ENCODE data around the gene SULT1C4.

SULT1C4 gene

DNA sequence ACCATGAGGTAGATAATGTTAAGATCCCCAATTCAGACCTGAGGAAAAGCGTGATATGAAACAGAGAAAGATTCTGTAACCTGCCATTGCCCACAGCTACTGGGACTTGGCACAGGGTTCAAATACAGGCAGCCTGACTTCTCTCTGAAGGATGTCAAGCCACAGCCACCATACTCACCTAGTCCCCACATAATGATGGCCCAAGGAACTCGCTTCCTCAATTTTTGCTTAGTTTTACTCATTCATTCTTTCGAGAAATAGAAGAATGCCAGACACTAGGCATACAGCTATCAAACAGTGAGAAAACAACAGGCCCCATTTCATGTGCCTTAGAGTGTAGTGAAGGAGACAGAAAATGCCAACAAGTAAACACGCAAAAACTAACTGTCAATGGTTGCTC, 980 bp upstream of the SULT1C4 start:
- no peak for DNase-seq

DNA sequence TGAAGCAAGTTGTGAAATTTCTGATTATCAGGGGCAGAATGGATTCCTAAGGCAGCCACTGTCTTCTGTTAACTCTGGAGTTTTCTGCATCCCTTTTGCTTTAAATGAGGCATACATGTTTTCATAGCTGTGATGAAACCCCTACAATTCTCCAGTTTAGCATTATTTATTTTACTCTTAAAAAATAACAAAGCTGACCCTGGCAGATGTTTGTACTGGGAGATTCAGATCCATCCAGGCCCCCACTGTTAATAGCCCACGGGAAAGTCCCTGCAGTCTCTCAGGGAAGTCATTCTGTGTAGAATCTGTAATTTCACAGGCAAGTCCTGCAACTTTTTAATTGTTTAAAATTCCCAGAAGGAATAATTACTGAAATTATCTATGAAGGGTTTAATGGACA, 353 bp upstream of the SULT1C4 start:
- DNase-seq = no peak

- DNase-seq = no peak
These were observed 1.1 kb downstream of the SULT1C4 start for GRCh38 chr2:108378851-108379250.

DNA sequence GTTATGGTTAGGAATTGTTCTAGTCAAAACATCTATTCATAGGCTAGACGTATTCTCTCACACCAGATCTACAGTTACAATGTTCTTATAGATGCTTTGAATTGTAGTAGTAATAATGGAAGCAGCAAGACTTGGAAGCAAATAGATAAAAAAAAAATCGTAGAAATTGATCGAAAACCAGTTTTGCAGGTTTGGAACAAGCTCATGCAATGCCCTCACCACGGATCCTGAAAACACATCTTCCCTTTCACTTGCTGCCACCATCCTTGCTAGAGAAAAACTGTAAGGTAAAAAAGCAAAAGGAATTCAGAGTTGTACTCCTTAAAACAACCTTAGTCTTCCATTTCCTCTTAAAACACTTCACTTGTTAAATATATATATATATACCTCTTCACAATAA, 4.4 kb downstream of the SULT1C4 start:
- DNase-seq = no peak

GRCh38 chr2:108383146-108383830, 5.5 kb downstream of the SULT1C4 start:
- no peak for DNase-seq

GRCh38 chr2:108384662-108385393, 7.1 kb downstream of the SULT1C4 start:
- DNase-seq = no peak

DNA sequence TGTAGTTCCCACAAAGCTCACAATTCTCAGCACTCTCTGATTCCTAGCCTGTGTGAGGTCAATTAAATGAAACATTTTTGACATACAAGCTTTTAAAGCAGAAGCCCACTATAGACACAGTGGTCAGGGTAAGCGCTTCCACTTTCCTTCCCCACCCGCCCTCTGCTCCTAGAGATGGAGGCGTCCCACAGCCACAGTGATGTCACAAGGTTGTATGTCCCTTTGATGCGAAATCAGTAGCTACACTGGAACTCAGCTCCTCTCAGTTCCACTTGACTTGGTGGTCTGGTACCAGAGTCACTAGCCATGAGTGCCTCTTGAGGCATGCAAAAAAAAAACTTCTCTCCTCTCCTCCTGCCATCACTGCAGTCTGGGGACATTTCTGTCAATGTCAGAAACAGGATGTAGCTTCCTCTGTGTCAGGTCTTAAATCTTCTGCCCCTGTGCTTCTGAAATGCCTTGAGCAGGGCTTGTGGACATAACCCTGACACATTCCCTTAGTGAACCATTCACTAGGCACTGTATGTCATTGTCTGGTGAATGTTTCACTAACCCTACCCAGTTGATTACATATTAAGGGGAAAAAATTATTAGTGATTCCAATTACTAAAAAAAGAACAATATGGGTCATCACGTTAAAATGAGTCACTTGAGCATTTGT, 7.8 kb downstream of the SULT1C4 start:
- no peak for DNase-seq

- DNase-seq = no peak
These were observed 10.3 kb downstream of the SULT1C4 start for GRCh38 chr2:108388045-108388444.

- no peak for DNase-seq
These were observed 12.6 kb downstream of the SULT1C4 start for GRCh38 chr2:108390340-108390739.

GRCh38 chr2:108392029-108392428, 14.3 kb downstream of the SULT1C4 start:
- DNase-seq = no peak

- DNase-seq = no peak
These were observed 15.4 kb downstream of the SULT1C4 start for GRCh38 chr2:108393197-108393596.

GRCh38 chr2:108395155-108395554, 17.4 kb downstream of the SULT1C4 start:
- no peak for DNase-seq

GRCh38 chr2:108396845-108397244, 19.1 kb downstream of the SULT1C4 start:
- no peak for DNase-seq

- no peak for DNase-seq
These were observed 21.7 kb downstream of the SULT1C4 start for GRCh38 chr2:108399479-108399878.

GRCh38 chr2:108401800-108402199, 24.0 kb downstream of the SULT1C4 start:
- no peak for DNase-seq

DNA sequence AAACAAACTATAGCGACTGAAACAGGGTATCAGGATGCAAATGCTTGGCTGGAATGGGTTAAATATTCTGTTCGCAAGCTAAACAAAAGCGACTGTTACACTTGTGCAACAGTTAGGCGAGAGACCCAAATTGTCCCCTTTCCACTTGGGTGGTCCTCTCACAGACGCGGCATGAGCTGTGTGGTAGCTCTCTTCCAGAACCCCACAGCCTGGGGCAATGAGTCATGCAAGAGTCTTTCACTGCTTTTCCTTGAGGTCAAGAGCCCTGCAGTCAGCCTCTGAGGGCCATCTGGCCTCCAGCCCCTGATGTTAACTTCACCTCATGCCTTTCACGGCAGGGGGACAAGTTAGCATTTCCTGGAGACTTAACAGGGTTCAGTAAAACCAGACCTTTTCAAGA, 25.7 kb downstream of the SULT1C4 start:
- DNase-seq = no peak

GRCh38 chr2:108404784-108405397, 27.1 kb downstream of the SULT1C4 start:
- DNase-seq = no peak

DNA sequence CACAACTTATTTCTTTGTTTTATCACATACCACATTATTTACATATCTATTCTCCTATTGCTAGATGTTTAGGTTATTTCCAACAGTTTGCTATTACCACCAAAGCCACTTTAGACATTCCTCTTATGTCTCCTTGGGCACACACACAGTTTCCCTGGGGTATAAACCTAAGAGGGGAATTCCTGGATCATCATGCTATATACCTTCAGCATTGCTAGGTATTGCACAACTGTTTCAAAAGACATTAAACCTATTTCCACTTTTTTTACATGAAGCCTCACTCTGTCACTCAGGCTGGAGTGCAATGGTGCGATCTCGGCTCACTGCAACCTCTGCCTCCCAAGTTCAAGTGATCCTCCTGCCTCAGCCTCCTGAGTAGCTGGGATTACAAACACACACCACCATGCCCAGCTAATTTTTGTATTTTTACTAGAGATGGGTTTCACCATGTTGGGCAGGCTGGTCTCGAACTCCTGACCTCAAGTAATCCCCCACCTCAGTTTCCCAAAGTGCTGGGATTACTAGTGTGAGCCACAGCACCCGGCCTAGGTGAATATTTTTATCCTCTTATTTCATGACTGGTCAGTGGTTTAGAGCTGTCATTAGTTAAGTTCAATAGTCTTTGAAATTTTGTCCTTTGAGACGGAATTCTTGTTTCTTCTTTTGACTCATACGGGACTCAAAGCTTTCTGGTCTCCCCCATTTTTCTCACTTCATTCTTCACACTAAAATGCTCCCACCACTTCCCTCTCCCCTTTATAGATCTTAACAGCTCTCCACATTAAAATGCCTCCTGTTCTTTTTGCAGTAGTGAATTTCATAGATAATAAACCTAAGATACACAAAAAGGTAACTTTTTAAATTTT, 30.3 kb downstream of the SULT1C4 start:
- no peak for DNase-seq

GRCh38 chr2:108409768-108410167, 32.0 kb downstream of the SULT1C4 start:
- DNase-seq = no peak

- no peak for DNase-seq
These were observed 35.4 kb downstream of the SULT1C4 start for GRCh38 chr2:108412995-108413710.

DNA sequence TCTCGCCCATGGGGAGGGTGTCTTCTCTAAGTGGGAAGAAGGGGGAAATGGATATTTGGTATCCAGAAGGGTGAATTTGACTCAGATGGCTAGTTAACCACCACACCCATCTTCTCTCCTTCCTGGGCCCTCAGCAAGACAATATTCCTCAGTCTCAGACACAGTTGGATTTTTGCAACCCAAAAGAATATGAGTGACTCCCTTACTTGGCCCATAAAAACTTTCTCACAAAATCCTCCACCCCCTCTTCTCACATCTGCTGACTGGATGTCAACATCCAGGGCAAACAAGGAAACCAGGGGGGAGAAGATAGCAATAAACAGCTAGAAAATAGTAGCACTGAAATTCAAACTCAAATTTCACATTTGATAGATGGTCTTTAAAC, 35.9 kb downstream of the SULT1C4 start:
- no peak for DNase-seq

- no peak for DNase-seq
These were observed 36.6 kb downstream of the SULT1C4 start for GRCh38 chr2:108414256-108414876.
